CD4-positive, alpha-beta T cell treated with Interleukin-2 at 100 ng/mL for 4 hours (primary cell): Measurements from ENCODE around the gene RPS14.
A peak's percentile ranks its signal among the peaks of the same experiment; 100 is the strongest.
"Not testable (repeated sequence)": the region's sequence is repeated elsewhere in the genome, so short reads cannot be mapped to it uniquely, and the experiment has no call there.

Experiments
- DNase-seq: peaks from one replicate; pipeline ENCODE4 v3.0.0-alpha.2; 2020; ENCODE audit warnings: low spot score

The RPS14 gene

GRCh38 chr5:150443242-150444075, 6.1 kb downstream of the RPS14 start:
- DNase-seq, result no peak

GRCh38 chr5:150442699-150443080, 6.8 kb downstream of the RPS14 start:
- no peak for DNase-seq

GRCh38 chr5:150441813-150442698, 7.5 kb downstream of the RPS14 start:
- DNase-seq, result no peak

GRCh38 chr5:150440948-150441812, 8.4 kb downstream of the RPS14 start:
- DNase-seq, result no peak

GRCh38 chr5:150438873-150439546, 10.5 kb downstream of the RPS14 start:
- DNase-seq, result no peak

GRCh38 chr5:150436141-150436680, 13.3 kb downstream of the RPS14 start:
- peak; percentile 93 for DNase-seq

GRCh38 chr5:150434464-150434863, 15.1 kb downstream of the RPS14 start:
- no peak for DNase-seq

GRCh38 chr5:150431574-150431973, 18.0 kb downstream of the RPS14 start:
- no peak for DNase-seq

- DNase-seq, result no peak
These were observed 18.5 kb downstream of the RPS14 start for GRCh38 chr5:150431048-150431447.

- DNase-seq, result no peak
These were observed 20.1 kb downstream of the RPS14 start for GRCh38 chr5:150429410-150429873.

- DNase-seq, result no peak
These were observed 20.6 kb downstream of the RPS14 start for GRCh38 chr5:150428978-150429377.

- no peak for DNase-seq
These were observed 21.2 kb downstream of the RPS14 start for GRCh38 chr5:150428106-150428876.

- not testable (repeated sequence) for DNase-seq
These were observed 23.4 kb downstream of the RPS14 start for GRCh38 chr5:150426165-150426564.

GRCh38 chr5:150422758-150423157, 26.8 kb downstream of the RPS14 start:
- no peak for DNase-seq

- no peak for DNase-seq
These were observed 27.5 kb downstream of the RPS14 start for GRCh38 chr5:150422075-150422474.

GRCh38 chr5:150419630-150420270, 29.8 kb downstream of the RPS14 start:
- no peak for DNase-seq

GRCh38 chr5:150413902-150414790, 35.4 kb downstream of the RPS14 start:
- not testable (repeated sequence) for DNase-seq

GRCh38 chr5:150413176-150413901, 36.2 kb downstream of the RPS14 start:
- no peak for DNase-seq
